NCI-H128 (cell line): ENCODE results near the gene MAP1LC3A.

Experiments used
- DNase-seq: peaks from one replicate; lab custom pipeline; 2025; ENCODE audit not compliant: unreplicated experiment; lab: John Stamatoyannopoulos, UW

The MAP1LC3A gene

GRCh38 chr20:34574861-34575260 is 16.3 kb downstream of the MAP1LC3A start:
- DNase-seq, result no peak

DNA sequence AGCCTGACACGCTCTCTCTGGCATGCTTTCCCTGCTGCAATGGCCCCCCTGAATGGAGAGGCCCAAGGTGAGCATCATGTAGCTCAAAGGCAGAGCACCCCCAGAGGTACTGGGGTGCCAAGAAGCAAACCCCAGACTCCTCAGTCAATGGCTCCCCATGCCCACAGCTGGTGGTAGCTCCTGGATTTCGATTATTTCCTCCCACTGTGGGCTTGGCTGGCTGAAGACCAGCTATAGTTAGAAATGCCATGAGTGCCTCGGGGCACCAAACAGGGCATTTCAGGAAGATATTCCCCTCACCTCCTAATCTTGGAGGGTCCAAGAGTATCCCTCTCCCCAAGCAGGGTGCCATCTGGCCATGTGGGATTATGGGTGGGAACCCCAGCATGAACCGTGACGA is 16.8 kb downstream of the MAP1LC3A start:
- no peak for DNase-seq

GRCh38 chr20:34575756-34576155 is 17.2 kb downstream of the MAP1LC3A start:
- no peak for DNase-seq

DNA sequence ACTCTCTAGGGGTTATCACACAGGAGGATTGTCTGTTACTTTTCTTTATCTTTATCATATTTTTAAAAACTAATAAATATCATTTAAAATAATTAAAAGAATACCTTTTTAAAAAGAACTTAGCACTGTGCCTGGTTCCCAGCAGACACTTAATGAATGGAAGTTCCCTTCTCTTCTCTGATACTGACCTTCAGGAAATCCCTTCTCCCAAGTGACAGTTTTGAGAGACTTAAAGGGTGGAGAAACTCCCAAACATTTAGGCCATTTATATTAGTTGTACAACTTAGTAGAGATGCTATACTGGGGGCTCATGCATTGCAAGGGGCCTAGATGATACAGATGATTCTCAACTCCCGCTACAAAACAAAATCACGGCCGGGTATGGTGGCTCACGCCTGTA is 18.5 kb downstream of the MAP1LC3A start:
- DNase-seq, result no peak

DNA sequence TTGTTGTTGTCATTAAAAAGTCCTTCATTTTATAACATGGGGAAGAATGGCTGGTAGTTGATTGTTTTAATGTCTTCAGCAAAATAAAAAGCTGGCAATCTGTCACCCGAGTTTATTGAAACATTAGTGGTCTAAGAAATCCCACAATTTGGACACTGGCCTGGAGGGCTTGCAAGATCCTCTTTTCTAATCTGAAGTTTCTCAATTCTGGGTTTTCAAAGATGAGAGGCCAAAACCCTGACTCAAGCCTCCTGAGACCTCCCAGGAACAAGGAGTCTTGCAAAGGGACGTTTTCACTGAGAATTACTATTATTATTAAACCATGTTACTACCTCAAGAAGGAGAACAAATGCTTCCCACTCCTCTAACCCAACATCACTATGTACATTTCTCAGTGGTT is 19.5 kb downstream of the MAP1LC3A start:
- DNase-seq, result no peak

GRCh38 chr20:34578521-34578920 is 20.0 kb downstream of the MAP1LC3A start:
- DNase-seq, result no peak

GRCh38 chr20:34579191-34579978 is 20.9 kb downstream of the MAP1LC3A start:
- DNase-seq, result no peak

DNA sequence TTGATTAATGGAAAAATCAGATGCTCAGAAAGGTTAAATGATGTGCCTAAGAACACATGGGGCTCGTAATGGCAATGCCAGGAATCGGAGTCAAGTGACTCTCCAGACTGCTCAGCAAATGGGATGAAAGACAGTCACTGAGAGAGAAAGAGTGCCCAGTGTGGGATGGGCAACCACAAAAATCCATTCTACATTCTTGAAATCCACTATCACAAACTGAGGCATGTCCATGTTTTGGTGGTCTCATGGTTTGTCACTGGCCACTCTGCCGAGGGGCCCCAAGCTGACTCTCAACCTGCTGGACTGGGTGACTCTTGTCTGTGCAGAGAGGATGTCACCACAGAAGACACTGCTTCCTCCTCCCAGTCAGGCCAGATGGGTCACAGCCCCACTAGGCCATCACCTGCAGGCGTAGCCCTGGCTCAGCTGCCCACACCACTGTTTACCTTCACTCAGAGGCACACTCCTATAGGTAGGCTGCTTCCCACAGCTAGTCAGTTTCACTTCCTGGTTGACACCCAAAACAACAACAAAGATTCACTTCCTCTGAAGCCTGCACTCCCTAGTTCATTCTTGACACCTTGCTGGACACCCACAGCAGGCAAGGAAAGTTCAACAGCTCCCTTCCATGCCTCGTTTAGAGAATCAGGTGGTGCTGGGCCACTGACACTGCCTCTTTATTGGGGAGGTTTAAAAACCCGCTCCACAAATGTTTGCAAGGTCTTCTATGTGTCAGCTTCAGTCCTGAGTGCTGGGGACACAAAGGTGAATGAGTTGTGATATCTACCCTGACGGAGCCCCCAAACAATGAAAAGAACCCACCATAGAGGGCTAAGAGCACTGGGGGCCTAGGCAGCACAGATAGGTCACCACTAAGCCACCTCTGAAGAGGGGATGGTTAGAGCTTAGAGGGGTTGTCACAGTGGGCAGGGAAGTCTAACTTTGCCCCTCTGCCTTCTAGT is 21.7 kb downstream of the MAP1LC3A start:
- no peak for DNase-seq

DNA sequence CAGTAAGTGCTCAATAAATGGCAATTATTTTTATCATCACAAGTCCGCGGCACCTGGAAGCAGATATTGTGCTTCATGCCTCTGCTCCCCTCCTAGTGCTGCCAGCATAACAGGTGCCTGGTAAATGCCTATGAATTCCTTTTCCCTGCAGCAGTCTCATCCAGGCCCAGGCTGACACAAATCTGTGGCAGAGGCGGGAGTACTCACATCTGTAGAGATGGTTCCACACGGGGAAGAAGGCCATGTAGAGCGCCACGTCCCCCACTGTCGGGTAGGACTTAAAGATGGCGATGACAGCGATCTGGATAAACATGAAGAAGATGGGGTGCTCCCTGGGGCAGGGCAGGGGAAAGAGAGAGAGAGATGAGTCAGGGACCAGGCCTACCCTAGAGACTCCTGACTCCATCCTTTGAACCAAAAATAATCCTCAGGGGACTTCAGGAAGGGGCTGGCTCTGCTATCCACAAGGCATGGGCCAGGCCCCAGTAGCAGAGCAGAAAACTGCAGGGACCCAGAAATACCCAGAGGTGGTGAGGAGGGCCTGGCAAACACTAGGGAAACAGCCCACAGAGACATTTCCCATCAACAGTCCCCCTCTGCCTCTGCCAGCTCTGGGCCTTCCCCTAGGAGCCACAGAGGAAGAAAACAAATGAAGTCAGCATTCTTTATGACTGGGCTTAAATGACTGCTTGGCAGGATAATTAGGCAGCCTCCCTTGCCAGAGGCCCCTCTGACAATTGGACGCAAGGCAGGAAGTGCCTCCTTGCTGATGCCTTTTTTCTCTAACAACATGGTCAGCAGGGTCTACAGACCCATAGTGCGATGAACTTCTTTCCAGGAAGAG is 23.0 kb downstream of the MAP1LC3A start:
- DNase-seq, result no peak

DNA sequence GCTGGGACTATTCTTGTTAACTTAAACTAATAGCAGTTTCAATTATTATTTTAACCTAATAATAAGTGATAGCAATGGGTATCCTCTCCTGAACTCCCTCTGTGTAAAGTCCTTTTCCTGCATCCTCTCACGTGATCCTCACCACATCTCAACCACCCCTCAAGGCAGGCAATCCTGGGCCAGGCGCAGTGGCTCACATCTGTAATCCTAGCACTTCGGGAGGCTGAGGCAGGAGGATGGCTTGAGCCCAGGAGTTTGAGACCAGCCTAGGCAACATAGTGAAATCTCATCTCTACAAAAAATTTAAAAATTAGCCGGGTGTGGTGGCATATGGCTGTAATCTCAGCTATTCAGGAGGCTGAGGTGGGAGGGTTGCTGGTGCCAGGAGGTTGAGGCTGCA is 23.7 kb downstream of the MAP1LC3A start:
- no peak for DNase-seq

- DNase-seq, result no peak
These were observed 24.4 kb downstream of the MAP1LC3A start for GRCh38 chr20:34582911-34583310.

DNA sequence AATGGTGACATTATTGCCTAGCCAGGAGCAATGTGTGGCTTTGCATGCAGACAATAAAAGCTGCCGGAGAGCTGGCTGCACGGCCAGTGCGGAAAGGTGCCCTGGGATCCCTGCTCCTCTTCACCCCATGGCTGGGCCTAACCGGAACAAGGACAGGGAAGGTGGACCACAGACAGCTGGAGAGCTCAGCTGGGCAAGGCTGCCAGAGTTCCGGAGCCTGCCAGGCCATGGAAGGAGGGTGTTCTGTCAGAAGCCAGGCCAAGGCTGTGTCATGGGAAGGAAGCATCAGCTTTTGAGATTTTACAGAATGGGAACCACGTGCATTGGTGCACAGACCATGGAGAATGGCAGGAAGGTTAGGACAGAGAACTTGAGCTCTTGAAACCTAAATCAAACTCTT is 25.0 kb downstream of the MAP1LC3A start:
- no peak for DNase-seq

- no peak for DNase-seq
These were observed 26.5 kb downstream of the MAP1LC3A start for GRCh38 chr20:34585019-34585418.

DNA sequence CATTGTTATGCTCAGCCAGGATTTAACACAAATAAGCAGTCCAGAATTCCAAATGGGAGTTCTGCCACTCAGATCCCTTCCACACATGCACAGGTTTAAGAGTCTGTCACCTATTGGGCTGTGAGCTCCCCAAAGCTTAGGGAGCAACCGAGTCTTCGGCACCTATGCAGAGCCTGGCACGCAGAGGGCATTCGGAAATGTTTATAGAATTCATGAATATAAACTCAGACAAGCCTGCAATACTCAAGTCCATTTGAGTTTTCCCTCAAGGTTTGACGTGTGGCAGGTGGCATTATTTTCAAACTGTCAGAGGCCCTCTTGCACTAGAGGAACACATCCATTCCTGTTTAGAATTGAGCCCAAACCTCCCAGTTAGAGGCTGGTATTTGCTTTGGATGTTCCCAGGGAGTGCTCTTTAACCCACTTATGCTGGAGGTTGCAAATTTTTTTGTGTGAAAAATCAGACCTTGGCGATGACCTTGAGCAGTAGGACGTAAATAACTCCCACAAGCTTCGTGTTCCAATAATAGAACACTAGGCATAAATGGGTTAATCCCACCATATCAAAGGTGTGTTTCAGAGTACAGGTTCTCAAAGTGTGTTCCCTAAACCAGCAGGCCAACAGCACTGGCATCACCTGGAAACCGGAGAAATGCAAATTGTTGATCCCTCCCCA is 28.1 kb downstream of the MAP1LC3A start:
- DNase-seq, result no peak

- DNase-seq, result no peak
These were observed 37.1 kb downstream of the MAP1LC3A start for GRCh38 chr20:34595377-34596184.

GRCh38 chr20:34600892-34601653 is 42.6 kb downstream of the MAP1LC3A start:
- DNase-seq, result no peak

DNA sequence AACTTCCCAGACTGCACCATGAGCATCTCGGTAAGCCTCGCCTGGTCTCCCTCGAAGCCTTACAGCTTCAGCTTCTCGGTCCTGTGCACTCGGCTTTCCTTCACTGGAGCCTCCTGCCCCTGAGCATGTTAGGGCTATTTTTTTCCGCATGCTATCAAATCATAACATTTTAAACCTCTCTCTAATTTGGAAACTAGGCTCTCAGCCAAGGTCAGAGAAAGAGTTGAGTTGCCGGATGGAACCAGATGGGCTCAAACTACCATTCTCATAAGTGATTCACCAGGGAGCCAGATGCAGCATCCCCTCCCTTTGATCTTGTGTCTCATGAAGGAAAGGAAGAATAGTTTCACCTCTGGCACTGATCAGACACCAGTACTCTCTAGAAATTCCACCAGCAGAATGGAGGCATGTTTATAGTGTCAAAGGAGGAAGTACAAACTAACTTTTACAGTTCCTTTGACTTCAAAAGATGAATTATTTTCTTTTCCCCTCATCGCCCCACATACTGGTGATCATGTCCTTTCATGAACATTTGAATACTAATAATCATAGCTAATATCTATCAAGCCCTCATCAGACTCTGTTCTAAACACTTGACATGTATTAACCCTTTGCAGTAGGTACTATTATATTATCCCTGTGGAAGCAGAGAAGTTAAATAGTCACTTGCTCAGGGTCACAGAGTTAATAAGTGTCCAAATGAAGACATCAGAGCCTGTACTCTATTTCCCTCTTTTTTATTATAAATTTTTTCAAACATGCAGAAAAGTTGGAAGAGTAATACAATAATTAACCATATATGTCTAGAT is 46.7 kb downstream of the MAP1LC3A start:
- DNase-seq, result no peak

- DNase-seq, result no peak
These were observed 48.5 kb downstream of the MAP1LC3A start for GRCh38 chr20:34607066-34607465.
